ENCODE measurements around the gene TAF5L.
"Not testable (repeated sequence)": the region's sequence is repeated elsewhere in the genome, so short reads cannot be mapped to it uniquely, and the experiment has no call there.

The TAF5L gene

DNA sequence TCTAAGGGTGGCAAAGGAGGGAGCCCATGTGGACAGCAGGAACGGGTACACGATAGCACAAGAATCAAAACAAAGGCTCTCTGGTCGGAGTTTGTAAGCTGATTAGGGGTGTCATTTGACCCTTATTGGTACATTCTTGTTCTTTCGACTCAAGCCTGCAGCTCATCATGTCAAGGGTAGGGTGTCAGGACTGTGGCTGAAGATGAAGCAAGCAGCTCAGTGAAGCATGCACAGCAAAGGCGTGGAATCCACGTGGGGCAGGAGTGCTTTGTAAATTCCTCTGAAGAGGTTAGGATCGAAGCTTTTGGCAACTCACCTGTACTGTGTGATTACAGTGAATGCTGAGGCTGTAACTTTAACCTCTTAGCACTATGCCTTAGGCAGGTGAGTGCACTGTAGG lies 62.7 kb downstream of the TAF5L start:
- no peak overlapping the region for H2BK5ac ChIP-seq (ENCODE audit: low read length)
- no peaks in the 10 kb centered on the region for H3K79me2 ChIP-seq (ENCODE audit: control insufficient read depth, insufficient read depth, low read length)
- no peaks in the 10 kb centered on the region for H3K79me1 ChIP-seq (ENCODE audit: low read length)
- no CpG with 5 or more reads among the region's 7 CpGs for WGBS (ENCODE audit: extremely low coverage, insufficient coverage, low lambda C conversion rate)
- no peak overlapping the region for H3K56ac ChIP-seq (ENCODE audit: low read length)
- H4K5ac ChIP-seq (ENCODE audit: low read length) = no peak overlapping the region
- H3K27ac ChIP-seq (ENCODE audit: low read depth, low read length) = no peak overlapping the region
- peak; percentile 33 for DNase-seq
- H3K4me1 ChIP-seq (ENCODE audit: control insufficient read depth, low read depth, low read length) = no peaks in the 10 kb centered on the region
- no peaks in the 10 kb centered on the region for H3K36me3 ChIP-seq (ENCODE audit: control insufficient read depth, insufficient read depth, low read length)
- no peak overlapping the region for H3K4me3 ChIP-seq (ENCODE audit: low read length)
- H2BK120ac ChIP-seq (ENCODE audit: low read depth, low read length) = no peak overlapping the region
- H3K23ac ChIP-seq (ENCODE audit: low read length) = no peak overlapping the region
- no peak overlapping the region for H3K9ac ChIP-seq (ENCODE audit: low read length)
- no peak overlapping the region for H2AK5ac ChIP-seq (ENCODE audit: low read length)
- no peak overlapping the region for H3K4ac ChIP-seq (ENCODE audit: low read depth, low read length)
- no peak overlapping the region for H3K4me2 ChIP-seq (ENCODE audit: low read length)
- no peaks in the 10 kb centered on the region for H3K27me3 ChIP-seq (ENCODE audit: insufficient read depth, low read length, poor library complexity)
- no peak overlapping the region for H3K18ac ChIP-seq (ENCODE audit: low read length)
- H4K8ac ChIP-seq (ENCODE audit: low read depth, low read length) = no peak overlapping the region
- no peak overlapping the region for H2BK15ac ChIP-seq (replicated peaks; ENCODE audit: low read depth)

DNA sequence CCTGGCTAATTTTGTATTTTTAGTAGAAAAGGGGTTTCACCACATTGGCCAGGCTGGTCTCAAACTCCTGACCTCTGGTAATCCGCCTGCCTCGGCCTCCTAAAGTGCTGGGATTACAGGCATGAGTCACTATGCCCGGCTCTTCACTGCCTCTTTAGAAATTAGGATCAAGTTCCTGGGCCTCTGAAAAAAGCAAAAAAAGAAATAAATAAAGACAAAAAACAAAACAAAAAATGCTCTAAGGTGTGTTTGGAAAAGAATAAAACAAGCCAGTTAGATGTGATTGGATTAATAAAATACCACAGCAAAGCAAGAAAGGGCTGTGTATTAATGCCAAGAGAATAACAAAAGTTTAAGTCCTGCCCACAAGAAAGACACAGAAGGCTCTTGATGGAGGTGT lies 63.2 kb downstream of the TAF5L start:
- Histone ChIP-seq H3K79me2 (ENCODE audit: control insufficient read depth, insufficient read depth, low read length) (no peaks in the 10 kb centered on the region), H2BK15ac (replicated peaks; ENCODE audit: low read depth) (no peak overlapping the region), H3K4ac (ENCODE audit: low read depth, low read length) (no peak overlapping the region)

DNA sequence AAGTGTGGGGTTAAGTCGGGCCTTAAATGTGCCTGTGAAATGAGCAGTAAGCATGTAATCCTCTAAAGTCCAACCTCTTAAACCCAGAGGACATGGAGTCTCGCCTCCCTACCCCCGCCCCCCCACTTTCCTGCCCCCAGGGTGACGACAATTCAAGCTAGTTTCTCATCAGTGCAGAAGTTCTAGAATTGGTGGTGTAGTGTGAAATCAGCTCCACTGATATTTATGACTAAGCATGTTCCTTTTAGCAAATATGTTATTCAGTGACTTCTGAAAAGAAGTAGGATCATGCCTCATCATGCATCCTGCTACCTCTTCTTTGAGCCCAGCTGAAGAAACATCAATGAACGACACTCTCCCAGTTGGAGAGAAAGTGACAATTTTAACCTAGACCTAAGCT lies 64.8 kb downstream of the TAF5L start:
- no peak for DNase-seq
- WGBS (ENCODE audit: extremely low coverage, insufficient coverage, low lambda C conversion rate) = no CpG with 5 or more reads among the region's 5 CpGs

More for the DNA sequence above, 63.2 kb downstream of the TAF5L start:
- Histone ChIP-seq H2AK5ac (ENCODE audit: low read length) (no peak overlapping the region), H4K8ac (ENCODE audit: low read depth, low read length) (no peak overlapping the region), H4K5ac (ENCODE audit: low read length) (no peak overlapping the region), H3K36me3 (ENCODE audit: control insufficient read depth, insufficient read depth, low read length) (no peaks in the 10 kb centered on the region), H3K4me2 (ENCODE audit: low read length) (no peak overlapping the region), H3K18ac (ENCODE audit: low read length) (no peak overlapping the region), H3K4me1 (ENCODE audit: control insufficient read depth, low read depth, low read length) (no peaks in the 10 kb centered on the region), H3K27me3 (ENCODE audit: insufficient read depth, low read length, poor library complexity) (no peaks in the 10 kb centered on the region), H2BK5ac (ENCODE audit: low read length) (no peak overlapping the region), H3K4me3 (ENCODE audit: low read length) (no peak overlapping the region), H3K27ac (ENCODE audit: low read depth, low read length) (no peak overlapping the region), H3K56ac (ENCODE audit: low read length) (no peak overlapping the region), H3K23ac (ENCODE audit: low read length) (no peak overlapping the region), H3K9ac (ENCODE audit: low read length) (no peak overlapping the region), H3K79me1 (ENCODE audit: low read length) (no peaks in the 10 kb centered on the region), H2BK120ac (ENCODE audit: low read depth, low read length) (no peak overlapping the region)
- WGBS (ENCODE audit: extremely low coverage, insufficient coverage, low lambda C conversion rate) = no CpG with 5 or more reads among the region's 3 CpGs
- no peak for DNase-seq

GRCh38 chr1:229560124-229560523 lies 65.8 kb downstream of the TAF5L start:
- not testable (repeated sequence) for H3K79me2 ChIP-seq (ENCODE audit: control insufficient read depth, insufficient read depth, low read length); H3K9ac ChIP-seq (ENCODE audit: low read length); H3K27me3 ChIP-seq (ENCODE audit: insufficient read depth, low read length, poor library complexity); H2BK5ac ChIP-seq (ENCODE audit: low read length); H2AK5ac ChIP-seq (ENCODE audit: low read length); H2BK120ac ChIP-seq (ENCODE audit: low read depth, low read length); DNase-seq; H2BK15ac ChIP-seq (replicated peaks; ENCODE audit: low read depth); H3K18ac ChIP-seq (ENCODE audit: low read length); H3K4me3 ChIP-seq (ENCODE audit: low read length); H4K8ac ChIP-seq (ENCODE audit: low read depth, low read length); H3K4me1 ChIP-seq (ENCODE audit: control insufficient read depth, low read depth, low read length); H3K56ac ChIP-seq (ENCODE audit: low read length); H3K27ac ChIP-seq (ENCODE audit: low read depth, low read length); H3K36me3 ChIP-seq (ENCODE audit: control insufficient read depth, insufficient read depth, low read length); H3K4ac ChIP-seq (ENCODE audit: low read depth, low read length); H3K79me1 ChIP-seq (ENCODE audit: low read length); H3K23ac ChIP-seq (ENCODE audit: low read length); H3K4me2 ChIP-seq (ENCODE audit: low read length); H4K5ac ChIP-seq (ENCODE audit: low read length)
- WGBS (ENCODE audit: extremely low coverage, insufficient coverage, low lambda C conversion rate) = no CpG with 5 or more reads among the region's 15 CpGs

More for the DNA sequence above, 64.8 kb downstream of the TAF5L start:
- Histone ChIP-seq H3K56ac (ENCODE audit: low read length) (no peak overlapping the region), H3K4me2 (ENCODE audit: low read length) (no peak overlapping the region), H3K4me3 (ENCODE audit: low read length) (no peak overlapping the region), H3K23ac (ENCODE audit: low read length) (no peak overlapping the region), H2BK120ac (ENCODE audit: low read depth, low read length) (no peak overlapping the region), H2BK15ac (replicated peaks; ENCODE audit: low read depth) (no peak overlapping the region), H4K5ac (ENCODE audit: low read length) (no peak overlapping the region), H3K36me3 (ENCODE audit: control insufficient read depth, insufficient read depth, low read length) (no peaks in the 10 kb centered on the region), H3K79me1 (ENCODE audit: low read length) (peaks cover 5% of the 10 kb centered on the region), H3K27me3 (ENCODE audit: insufficient read depth, low read length, poor library complexity) (no peaks in the 10 kb centered on the region), H3K79me2 (ENCODE audit: control insufficient read depth, insufficient read depth, low read length) (peaks cover 2% of the 10 kb centered on the region), H3K27ac (ENCODE audit: low read depth, low read length) (no peak overlapping the region), H3K9ac (ENCODE audit: low read length) (no peak overlapping the region), H3K18ac (ENCODE audit: low read length) (no peak overlapping the region), H2BK5ac (ENCODE audit: low read length) (no peak overlapping the region), H3K4ac (ENCODE audit: low read depth, low read length) (no peak overlapping the region), H2AK5ac (ENCODE audit: low read length) (no peak overlapping the region), H4K8ac (ENCODE audit: low read depth, low read length) (no peak overlapping the region), H3K4me1 (ENCODE audit: control insufficient read depth, low read depth, low read length) (no peaks in the 10 kb centered on the region)

DNA sequence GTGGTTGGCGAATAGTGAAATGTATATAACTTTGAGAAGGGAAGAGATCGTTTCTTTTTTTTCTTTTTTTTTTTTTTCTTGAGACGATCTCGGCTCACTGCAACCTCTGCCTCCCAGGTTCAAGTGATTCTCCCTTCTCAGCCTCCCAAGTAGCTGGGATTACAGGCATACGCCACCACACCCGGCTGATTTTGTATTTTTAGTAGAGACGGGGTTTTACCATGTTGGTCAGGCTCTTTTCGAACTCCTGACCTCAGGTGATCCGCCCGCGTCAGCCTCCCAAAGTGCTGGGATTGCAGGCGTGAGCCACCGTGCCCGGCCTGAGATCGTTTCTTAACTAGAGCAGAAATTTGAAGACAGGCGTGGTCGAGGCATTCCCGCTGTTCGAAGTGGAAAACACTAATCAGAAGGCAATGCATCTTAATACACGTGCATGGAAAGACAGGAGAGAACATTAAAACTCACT lies 66.6 kb downstream of the TAF5L start:
- WGBS (ENCODE audit: extremely low coverage, insufficient coverage, low lambda C conversion rate) = no CpG with 5 or more reads among the region's 20 CpGs
- not testable (repeated sequence) for H2AK5ac ChIP-seq (ENCODE audit: low read length); H3K27me3 ChIP-seq (ENCODE audit: insufficient read depth, low read length, poor library complexity); DNase-seq; H3K36me3 ChIP-seq (ENCODE audit: control insufficient read depth, insufficient read depth, low read length); H2BK120ac ChIP-seq (ENCODE audit: low read depth, low read length); H2BK15ac ChIP-seq (replicated peaks; ENCODE audit: low read depth); H3K4ac ChIP-seq (ENCODE audit: low read depth, low read length); H4K5ac ChIP-seq (ENCODE audit: low read length); H3K27ac ChIP-seq (ENCODE audit: low read depth, low read length); H3K79me2 ChIP-seq (ENCODE audit: control insufficient read depth, insufficient read depth, low read length); H3K79me1 ChIP-seq (ENCODE audit: low read length); H4K8ac ChIP-seq (ENCODE audit: low read depth, low read length); H3K23ac ChIP-seq (ENCODE audit: low read length); H3K4me1 ChIP-seq (ENCODE audit: control insufficient read depth, low read depth, low read length); H3K18ac ChIP-seq (ENCODE audit: low read length); H3K4me3 ChIP-seq (ENCODE audit: low read length); H2BK5ac ChIP-seq (ENCODE audit: low read length)
- peak overlapping the region; percentile 25 for H3K4me2 ChIP-seq (ENCODE audit: low read length)
- peak overlapping the region; percentile 47 for H3K9ac ChIP-seq (ENCODE audit: low read length)
- peak overlapping the region; percentile 80 for H3K56ac ChIP-seq (ENCODE audit: low read length)
